GM19452 (cell line): ENCODE measurements around the gene HK1.

ENCODE experiments used
- ATAC-seq: cut with Tn5 transposase; IDR thresholded peaks from one replicate; pipeline ENCODE4 v1.9.1; 2021; ENCODE audit not compliant: unreplicated experiment

The HK1 gene

DNA sequence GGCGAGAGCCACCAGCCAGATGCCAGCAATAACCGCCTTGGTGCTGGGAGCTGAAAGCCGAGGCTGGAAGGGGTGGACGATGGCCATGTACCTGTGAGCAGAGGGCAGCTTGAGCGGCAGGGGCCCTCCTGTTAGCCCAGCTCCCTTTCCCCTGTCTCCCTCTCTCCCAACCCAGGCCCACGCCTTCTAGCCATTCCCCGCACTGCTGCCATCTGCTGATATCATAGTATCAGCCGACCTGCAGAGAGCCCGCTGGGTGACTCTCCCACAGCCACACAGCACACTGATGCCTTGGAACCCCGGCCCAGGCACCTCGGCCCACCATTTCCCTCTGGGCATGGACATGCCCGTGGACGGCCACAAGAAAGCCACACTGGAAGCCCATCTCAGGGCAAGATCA, 136.8 kb downstream of the HK1 start:
- no peak for ATAC-seq

DNA sequence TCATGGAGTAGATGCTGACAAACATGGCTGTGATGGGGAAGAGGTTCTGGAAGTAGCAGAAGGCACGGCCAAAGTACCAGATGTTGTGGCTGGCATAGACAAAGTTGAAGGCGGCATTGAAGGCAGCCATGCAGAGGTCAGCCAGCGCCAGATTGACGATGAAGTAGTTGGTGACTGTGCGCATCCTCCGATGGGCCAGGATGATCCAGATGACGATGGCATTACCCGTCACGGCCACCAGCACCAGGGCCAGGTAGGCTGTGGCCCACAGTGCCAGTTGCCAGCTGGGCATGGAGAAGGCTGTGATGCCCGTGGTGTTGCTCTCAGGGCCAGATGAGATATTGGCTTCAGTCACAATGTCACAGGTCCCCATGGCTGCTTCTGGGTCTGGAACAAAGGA, 137.7 kb downstream of the HK1 start:
- ATAC-seq: no peak

DNA sequence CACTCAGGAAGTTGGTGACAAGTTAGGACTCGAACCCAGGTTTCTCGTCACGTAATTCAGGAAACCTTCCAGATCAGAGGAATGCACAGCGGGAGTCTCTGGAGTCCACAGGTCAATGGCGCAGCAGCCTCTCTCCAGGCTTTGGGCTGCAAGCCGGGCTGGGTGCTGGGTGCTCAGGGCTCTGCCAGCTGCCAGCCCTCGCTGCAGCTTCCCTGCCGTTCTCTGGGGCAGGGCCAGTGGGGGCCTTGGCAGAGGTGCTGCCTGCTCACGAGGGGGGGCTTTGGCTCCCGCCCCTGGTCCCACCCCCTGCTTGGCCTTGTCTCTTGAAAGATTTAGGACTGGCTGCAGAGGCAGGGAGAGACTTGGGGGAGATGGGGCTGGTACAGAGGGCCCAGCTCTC, 138.4 kb downstream of the HK1 start, which contains the start of gene TACR2:
Gene TACR2, minus strand, starts transcription at position 224 of the 400 bp plus-strand sequence. CDS start 595 bp downstream, outside the sequence.
- ATAC-seq: no peak

DNA sequence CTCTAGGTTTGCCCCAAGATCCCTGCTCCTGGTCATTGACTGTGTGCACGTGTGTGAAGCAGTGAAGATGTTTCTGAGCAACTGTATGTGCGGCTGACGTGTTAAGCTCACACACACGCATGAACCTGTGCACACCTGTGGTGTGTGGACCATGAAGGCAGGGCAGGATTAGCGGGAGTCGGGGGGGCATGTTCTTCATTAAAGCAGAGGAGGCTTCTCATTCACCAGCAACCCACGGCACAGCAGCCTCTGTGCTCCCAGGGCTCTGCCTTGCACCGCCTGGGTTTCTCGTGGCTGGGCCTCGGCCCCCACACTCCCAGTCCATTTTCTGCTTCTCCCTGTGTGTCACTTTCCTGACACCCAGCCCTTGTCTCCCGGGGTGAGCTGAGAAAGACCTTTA, 139.2 kb downstream of the HK1 start:
- no peak for ATAC-seq

DNA sequence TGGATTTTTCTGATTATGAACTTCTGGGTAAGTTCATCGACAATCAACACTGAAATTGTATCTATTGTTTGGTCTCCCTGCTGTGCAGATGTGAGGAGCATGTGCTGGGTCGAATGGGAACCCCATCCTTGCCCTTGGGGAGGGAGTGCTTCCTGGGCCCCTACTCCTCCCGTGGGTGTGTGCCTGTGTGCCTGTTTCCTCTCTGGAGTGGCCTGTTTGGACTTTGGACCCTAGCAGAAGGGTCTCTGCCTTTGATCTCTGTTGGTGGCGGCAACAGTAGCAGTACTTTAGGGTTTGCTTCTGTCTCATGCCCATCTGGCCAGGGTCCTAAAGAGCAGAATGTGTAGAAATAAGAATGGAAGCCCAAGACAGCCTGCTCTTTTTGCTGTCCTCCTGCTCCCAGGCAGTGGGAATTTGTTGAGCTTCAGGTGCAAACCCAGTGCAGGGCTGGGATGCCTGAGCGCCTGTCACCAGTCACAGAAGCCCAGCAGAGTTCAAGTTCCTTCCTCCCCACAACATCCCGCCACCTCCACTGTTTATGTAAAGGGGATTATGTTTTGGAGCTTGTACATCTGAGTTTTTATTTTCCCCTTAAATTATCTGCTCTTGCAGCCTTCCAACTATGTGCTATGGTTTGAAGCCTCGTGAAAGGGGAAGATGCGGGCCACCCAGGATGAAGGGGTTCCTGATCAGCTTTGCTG, 139.9 kb downstream of the HK1 start:
- no peak for ATAC-seq

DNA sequence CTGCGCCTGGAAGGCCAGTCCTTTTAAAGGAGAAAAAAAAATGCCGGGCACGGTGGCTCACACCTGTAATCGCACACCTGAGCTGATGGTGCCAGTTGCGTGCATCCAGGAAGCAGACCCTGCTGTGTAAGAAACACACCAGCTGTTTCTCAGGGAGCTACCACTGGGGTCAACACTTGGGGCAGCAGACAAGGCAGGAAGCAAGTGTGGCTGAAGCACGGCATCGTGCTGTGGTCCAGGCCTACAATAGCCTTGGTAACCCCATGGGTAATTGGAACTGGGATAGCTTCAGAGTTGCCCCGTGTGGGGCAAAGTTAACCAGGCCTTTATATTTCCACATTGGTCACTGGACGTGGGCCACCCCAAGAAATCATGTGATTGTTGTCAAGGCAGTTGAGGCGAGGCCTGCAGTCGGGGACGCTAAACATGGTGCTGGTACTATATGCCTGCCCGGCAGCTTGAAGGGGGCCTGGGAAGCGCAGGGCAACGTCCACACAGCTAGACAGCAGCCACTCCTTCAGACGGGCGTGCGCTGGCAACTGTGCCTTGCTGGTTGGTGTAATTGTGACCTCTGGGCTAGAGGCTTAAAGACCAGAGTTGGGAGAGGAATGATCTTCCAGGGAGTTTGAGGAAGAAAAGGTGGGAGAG, 140.9 kb downstream of the HK1 start:
- no peak for ATAC-seq

DNA sequence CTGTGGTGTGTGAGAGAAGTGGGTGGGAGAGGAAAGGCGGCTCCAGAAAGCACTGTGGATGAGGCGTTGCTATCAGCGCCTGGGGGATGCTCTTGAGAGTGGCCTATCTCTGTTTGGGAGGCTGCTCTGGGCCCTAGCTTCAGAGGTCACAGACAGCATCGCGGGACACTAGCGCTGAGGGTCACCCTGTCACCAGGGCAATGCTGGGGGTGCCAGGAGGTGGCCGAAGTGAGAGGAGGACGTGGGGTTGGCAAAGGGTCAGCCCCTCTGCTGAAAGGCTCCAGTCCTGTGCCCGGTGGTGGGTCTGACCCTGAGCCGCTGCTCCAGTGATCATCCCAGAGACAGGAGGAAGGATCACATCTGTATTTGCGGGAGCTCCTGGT, 141.4 kb downstream of the HK1 start:
- ATAC-seq: no peak

DNA sequence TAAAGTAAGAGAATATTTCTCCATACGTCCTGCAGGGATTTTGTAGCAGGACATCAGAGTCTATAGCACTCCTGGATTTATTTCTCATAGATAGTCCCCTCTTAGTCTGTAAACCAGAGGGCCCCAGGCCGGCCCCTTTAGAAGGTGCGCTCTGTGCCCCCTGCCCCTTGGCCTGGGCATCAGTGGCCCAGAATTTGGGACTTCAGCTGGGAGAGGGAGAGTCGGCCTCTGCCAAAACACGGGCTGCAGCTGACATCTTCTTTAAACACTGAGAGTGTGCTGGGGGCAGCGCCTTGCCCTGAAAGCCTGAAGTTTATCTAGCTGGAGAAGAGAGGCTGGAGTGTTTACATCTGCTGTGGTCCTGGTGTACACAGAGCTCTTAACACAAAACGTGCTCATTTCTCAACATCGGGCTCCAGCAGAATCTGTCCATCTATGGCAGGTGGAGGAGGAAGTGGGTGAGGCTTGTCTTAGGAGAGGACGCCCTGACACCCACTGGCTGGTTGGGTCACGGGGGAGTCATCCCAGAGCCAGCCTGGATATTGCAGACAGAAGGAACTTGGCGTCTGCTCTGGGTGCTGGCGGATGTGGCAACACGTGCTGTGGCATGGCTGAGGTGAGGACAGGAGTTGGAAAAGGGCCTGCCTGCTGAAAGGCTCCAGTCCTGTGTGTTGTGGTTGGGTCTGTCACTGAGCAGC, 143.5 kb downstream of the HK1 start:
- no peak for ATAC-seq

DNA sequence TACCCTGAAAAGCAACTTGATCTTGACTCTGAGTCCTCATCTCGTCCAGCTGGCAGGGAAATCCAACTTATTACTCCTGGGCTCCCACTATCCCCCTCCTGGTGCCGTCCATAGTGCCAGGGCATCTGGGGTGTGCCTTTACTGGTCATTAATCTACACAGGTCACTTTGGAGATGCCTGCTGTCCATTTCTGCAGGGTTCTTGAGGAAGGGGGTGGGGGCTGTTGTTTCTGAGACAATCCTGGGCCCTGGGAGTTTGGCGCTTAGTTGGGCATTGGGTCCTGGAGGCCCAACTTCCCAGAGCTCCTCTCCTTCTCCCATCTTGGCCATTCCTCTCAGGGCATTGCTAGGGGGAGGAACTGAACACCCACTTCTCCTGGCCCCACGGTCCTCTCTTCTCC, 144.4 kb downstream of the HK1 start:
- no peak for ATAC-seq

DNA sequence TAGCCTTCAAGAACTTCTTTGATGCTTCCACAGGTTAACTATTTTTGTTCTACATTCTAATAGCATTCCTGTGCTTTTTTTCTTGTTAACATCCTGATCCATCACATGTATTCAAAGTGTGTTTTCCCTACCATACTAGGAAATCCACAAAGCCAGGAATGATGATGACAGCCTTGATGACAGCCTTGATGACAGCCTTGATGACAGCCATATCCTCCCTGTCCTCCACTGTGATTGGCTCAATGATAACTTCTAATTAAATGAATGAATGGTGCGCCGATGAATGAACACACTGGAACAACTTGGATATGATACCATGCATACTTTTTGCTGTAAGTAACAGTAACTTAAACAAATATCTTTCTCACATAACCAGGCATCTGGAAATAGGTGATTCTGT, 146.7 kb downstream of the HK1 start:
- ATAC-seq: no peak

DNA sequence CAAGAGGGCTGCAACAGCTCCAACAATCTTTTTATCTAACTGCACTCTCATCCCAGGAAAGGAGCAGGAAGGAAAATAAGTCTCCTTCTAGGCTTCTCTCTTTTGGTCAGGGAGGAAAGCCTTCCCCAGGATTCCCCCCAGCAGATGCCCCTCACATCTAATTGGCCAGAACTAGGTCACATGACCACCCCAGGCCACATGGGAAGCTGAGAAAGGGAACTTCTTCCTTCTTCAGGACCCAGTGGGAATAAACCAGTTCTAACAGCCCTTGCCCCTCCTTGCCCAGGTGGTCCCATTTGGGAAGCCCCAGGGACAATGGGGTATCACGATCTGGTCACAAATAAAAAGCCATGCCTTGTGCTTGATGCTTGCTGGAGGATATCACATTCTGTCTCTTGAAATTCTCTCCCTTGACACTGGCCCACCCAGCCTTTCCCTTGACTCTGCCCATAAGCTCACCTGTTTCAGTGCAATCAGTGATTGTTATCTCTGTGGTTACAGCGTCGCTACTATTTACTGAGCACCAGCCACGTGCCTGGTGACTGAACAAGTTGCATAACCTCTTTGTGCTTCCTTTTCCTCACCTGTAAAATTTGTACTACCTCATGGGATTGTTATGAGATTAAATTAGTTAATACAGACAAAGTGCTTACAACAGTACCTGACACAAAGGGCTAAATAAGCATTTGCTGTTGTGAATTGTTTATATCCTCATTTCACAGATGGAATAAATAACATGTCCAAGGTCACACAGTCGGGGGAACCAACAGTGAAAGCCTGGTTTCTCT, 147.4 kb downstream of the HK1 start:
- ATAC-seq: no peak

DNA sequence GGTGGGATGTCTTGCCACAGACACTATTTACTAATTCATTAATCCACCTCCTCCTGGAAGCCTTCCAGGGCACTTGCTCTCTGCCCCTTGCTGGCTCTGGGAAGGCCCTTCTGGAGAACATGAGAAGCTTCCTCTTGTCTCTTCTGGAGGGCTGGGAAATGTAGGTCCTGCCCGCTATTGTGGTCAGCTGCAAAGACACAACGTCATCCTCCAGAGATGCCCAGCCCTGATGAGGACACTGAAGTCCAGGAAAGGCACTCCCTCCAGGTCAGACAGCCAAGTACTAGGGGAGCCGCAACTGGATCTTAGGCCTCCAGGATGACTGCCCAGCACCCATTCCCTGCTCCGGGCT, 148.1 kb downstream of the HK1 start:
- no peak for ATAC-seq

DNA sequence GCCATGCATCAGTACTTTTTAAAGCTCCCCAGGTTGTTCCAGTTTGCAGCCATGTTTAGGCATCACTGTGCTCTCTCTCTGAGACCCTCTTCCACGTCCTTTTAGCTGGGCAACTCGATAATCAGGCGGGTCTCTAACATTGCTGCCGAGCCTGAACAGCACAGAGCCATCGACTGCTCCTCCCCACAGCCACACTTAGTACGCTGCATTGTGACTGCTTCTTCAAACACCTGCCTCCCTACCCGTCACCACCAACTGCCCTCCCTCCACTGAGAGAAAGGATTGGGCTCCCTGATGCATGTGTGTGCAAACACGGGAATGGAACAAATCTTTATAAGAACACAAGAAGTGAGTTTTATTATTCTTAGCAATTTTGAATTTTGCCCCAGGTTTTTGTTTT, 149.9 kb downstream of the HK1 start:
- ATAC-seq: no peak

DNA sequence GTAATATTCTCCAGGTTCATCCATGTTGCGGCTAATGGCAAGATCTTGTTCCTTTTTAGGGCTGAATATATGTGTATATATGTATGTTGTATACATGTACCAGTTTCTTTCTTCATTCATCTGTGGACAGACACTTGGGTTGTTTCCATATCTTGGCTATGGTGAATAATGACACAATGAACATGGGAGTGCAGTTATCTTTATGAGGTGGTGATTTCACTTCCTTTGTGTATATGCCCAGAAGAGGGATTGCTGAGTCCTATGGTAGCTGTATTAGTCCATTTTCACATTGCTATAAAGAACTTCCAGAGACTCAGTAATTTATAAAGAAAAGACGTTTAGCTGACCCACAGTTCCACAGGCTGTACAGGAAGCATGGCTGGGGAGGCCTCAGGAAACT, 155.9 kb downstream of the HK1 start:
- no peak for ATAC-seq

DNA sequence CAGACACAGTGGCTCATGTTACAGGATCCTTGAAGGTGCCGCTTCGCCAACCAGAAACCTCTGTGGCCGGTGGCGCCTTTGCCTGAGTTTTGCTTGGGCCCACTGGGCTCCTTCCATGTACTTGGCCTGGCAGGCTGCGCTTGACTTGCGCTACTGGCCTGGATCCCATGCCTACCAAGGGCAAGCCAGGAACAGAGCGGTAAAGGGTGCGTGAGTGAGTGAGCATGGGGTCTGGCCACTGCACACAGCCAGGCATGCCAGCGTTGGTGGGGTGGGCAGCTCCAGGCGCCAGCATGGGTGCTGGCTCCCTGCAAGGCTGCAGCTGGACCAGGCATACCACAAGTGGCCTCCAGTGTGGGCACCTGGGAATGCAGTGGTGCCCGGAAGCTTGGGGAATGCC, 156.6 kb downstream of the HK1 start:
- ATAC-seq: no peak

DNA sequence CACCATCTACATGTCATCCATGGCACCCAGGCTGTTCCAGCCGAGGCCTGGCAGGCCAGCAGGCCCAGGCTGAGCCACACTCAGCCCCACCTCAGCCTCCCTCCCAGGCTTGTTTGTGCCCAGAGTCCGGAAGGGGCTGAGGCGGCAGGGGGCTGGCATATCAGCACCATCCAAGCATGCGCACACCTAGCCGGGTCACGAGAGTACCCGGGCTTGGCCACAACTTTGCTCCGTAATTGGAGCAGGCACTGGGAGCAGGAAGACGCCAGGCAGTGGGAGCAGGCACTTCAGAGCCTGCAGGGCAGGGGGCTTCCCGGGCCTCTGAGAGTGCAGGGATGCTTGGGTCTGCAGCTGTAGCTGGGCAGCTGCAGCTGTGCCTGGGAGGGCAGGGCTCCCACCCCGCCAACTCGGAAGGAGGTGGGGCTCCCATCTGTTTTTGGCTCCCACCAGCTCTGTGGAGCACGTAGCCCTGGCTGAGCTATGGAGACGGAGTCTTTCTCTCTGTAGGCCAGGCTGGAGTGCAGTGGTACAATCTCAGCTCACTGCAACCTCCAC, 157.7 kb downstream of the HK1 start:
- no peak for ATAC-seq

DNA sequence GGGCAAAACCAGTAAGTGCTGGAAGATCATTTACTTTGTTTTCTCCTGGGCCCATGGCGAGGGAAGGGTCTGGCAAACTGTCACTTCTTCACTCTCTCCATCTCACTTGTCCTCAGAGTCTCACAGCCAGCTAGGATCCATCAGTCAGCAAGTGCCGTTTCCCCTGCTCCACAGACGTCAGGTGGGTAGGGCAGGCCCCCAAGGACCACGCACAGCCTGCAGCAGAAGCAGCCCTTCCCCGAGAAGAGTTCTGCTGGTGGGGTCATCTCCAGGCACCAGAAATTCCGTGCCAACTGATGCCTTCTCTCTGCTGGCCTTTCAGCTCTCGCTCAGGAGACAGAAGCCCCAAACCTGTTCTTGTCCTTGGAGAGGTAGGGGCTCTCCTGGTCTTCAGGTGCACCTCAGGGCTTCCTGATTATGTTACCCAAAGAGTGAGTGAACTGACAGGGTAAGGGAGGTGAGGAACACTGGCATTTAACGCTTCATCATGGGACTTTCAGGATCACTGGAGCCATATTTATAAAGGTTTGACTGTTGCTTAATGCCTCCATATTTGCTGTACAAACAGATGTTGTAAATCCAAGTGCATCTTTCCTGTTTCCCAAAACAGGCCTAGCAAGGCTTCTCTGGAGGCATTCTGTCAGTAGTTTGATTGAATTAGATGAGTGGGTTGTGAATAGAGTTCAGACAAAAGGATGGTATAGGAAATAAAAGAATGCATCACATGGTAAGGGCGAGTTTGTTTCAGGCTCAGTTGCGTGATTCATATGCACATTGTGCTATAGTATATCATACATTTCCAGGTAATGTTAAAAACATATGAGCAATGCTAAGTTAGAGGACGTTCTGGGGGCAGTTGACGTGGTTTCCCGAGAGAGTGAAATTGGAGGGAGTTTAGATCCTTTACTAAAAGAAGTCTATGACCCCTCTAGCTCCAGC, 159.3 kb downstream of the HK1 start:
- no peak for ATAC-seq

DNA sequence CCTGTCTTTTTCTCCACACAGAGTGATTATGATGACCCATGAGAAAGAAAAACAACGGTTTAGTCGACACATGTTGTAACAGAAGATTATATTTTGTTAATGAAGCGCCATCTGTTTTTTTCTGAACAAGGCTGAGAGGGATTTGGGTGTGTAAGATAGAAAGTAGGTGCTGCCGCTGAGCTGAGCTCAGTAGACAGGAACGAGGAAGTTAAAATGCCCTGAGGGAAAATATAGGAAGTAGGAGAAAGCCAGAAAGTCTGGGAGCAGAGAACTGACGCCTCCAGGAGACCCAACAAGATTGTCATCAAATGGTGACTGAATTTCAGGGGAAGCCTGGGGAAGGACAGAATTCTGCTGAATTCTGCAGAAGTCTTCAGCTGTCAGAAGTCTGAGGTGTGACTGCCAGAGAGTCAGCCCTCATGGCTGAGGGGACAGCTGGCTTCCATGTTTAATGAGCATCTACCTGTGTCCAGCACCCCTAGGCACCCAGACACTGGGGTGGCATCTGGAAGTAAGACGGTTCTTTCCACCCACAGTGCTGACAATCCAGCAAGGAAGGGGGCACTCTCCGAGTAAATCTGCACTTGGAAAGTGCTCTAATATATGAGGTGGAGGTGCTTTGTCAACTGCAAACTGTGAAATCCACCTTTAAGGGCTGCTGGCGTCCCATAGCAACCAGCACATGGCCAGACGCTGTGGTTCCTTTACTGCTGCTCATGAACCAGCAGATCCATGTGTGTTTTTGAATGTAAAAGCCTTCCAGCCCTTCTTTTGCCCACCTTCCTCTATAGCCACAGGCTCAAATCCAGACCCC, 160.4 kb downstream of the HK1 start:
- ATAC-seq: no peak

DNA sequence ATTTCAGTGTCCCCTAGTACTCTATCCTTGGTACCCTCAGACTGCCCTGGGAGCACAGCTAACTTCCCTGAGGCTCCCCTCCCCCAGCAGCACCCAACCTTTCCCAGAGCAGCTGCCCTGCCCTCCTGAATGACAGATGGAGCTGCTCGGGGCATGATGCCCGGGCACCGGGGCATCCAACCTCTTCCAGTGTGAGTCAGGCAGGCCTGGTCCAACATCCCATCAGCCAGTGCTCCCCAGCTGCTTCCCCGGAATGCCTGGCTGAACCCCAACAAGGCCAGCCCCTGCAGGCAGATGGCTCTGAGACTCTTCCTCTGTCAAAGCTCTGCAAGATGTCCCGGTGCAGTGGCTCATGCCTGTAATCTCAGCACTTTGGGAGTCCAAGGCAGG, 161.0 kb downstream of the HK1 start:
- no peak for ATAC-seq
